NCI-H1436 treated with DMSO at 0.1 percent for 48 hours (cell line): ENCODE data around the gene GPR55.

ENCODE experiments used
- DNase-seq: peaks from one replicate; lab custom pipeline; 2025; lab: John Stamatoyannopoulos, UW

GPR55 gene

GRCh38 chr2:230919240-230919639 is 5.8 kb downstream of the GPR55 start:
- no peak for DNase-seq

- DNase-seq, result no peak
Measured at GRCh38 chr2:230916218-230916617, 8.8 kb downstream of the GPR55 start.

GRCh38 chr2:230915319-230915718 is 9.7 kb downstream of the GPR55 start:
- DNase-seq, result no peak

- no peak for DNase-seq
Measured at GRCh38 chr2:230914886-230915285, 10.2 kb downstream of the GPR55 start.

GRCh38 chr2:230913406-230914143 is 11.5 kb downstream of the GPR55 start:
- DNase-seq, result no peak

- no peak for DNase-seq
Measured at GRCh38 chr2:230912724-230913123, 12.3 kb downstream of the GPR55 start.

- DNase-seq, result no peak
Measured at GRCh38 chr2:230912046-230912445, 13.0 kb downstream of the GPR55 start.

- no peak for DNase-seq
Measured at GRCh38 chr2:230910546-230911177, 14.4 kb downstream of the GPR55 start.

- DNase-seq, result no peak
Measured at GRCh38 chr2:230909841-230910545, 15.0 kb downstream of the GPR55 start.

- DNase-seq, result peak; percentile 35
Measured at GRCh38 chr2:230908595-230909191, 16.3 kb downstream of the GPR55 start.

- no peak for DNase-seq
Measured at GRCh38 chr2:230908092-230908594, 16.9 kb downstream of the GPR55 start.

GRCh38 chr2:230907361-230908091 is 17.5 kb downstream of the GPR55 start:
- no peak for DNase-seq

- no peak for DNase-seq
Measured at GRCh38 chr2:230906471-230907230, 18.4 kb downstream of the GPR55 start.

- DNase-seq, result no peak
Measured at GRCh38 chr2:230905448-230906421, 19.3 kb downstream of the GPR55 start.

GRCh38 chr2:230904856-230905447 is 20.1 kb downstream of the GPR55 start:
- DNase-seq, result no peak

GRCh38 chr2:230903231-230904150 is 21.6 kb downstream of the GPR55 start:
- DNase-seq, result no peak

- no peak for DNase-seq
Measured at GRCh38 chr2:230902180-230902899, 22.7 kb downstream of the GPR55 start.

GRCh38 chr2:230901006-230901405 is 24.0 kb downstream of the GPR55 start:
- DNase-seq, result no peak
